Endodermal cell (in vitro differentiated cells): ENCODE measurements around the gene CRABP2. TPM values are rescaled to one million over a fixed set of nuclear protein-coding genes. Genes with fewer than 3 reads are reported as not detected.

ENCODE experiments used
- DNase-seq: peaks from one replicate; pipeline ENCODE4 v3.0.0-alpha.2; 2017
- H3K27ac ChIP-seq: 2 replicates; pipeline ENCODE4 v1.5.1; 2013; ENCODE audit warnings: mild to moderate bottlenecking, low read depth, low read length, moderate library complexity
- H3K27me3 ChIP-seq: 2 replicates; pipeline ENCODE4 v1.6.1; 2013; ENCODE audit warnings: mild to moderate bottlenecking, low read length, moderate library complexity; ENCODE audit not compliant: insufficient read depth, control insufficient read depth, poor library complexity, severe bottlenecking
- H3K36me3 ChIP-seq: 2 replicates; pipeline ENCODE4 v1.7.0; 2013; ENCODE audit warnings: mild to moderate bottlenecking, low read length, moderate library complexity; ENCODE audit not compliant: control insufficient read depth, insufficient read depth
- H3K4me1 ChIP-seq: one replicate; pipeline ENCODE4 v1.7.0; 2013; ENCODE audit warnings: low read length; ENCODE audit not compliant: control insufficient read depth, insufficient read depth
- H3K4me3 ChIP-seq: 2 replicates; pipeline ENCODE4 v1.5.1; 2013; ENCODE audit warnings: mild to moderate bottlenecking, low read length, moderate library complexity
- H3K9ac ChIP-seq: 2 replicates; pipeline ENCODE4 v1.6.1; 2013; ENCODE audit warnings: mild to moderate bottlenecking, low read length, moderate library complexity; ENCODE audit not compliant: poor library complexity, severe bottlenecking; ENCODE audit errors: extremely low read depth
- H3K9me3 ChIP-seq: 2 replicates; pipeline ENCODE4 v1.6.1; 2013; ENCODE audit warnings: mild to moderate bottlenecking, low read length, moderate library complexity; ENCODE audit not compliant: control insufficient read depth
- H3K27ac Mint-ChIP-seq: 2 replicates; pipeline ENCODE4 v1.8.0; 2020; ENCODE audit warnings: mixed read lengths
- H3K27me3 Mint-ChIP-seq: 2 replicates; pipeline ENCODE4 v1.8.0; 2021; ENCODE audit warnings: mild to moderate bottlenecking, mixed read lengths; ENCODE audit not compliant: insufficient read depth
- H3K36me3 Mint-ChIP-seq: 2 replicates; pipeline ENCODE4 v1.8.0; 2020; ENCODE audit warnings: low read depth, mixed read lengths
- H3K4me1 Mint-ChIP-seq: 2 replicates; pipeline ENCODE4 v1.8.0; 2020; ENCODE audit warnings: mixed read lengths
- H3K4me3 Mint-ChIP-seq: 2 replicates; pipeline ENCODE4 v1.8.0; 2020; ENCODE audit warnings: mild to moderate bottlenecking, moderate library complexity, mixed read lengths
- H3K9me3 Mint-ChIP-seq: 2 replicates; pipeline ENCODE4 v1.8.0; 2020; ENCODE audit warnings: mild to moderate bottlenecking, mixed read lengths
- WGBS, 2 experiments: methylation state at CpG; one replicate each; pipeline versions ENCODE4 v1.1.5 to v1.1.7; 2013; ENCODE audit warnings: missing lambda C conversion rate in 2 of 2, mixed read lengths in 1 of 2; ENCODE audit not compliant: insufficient coverage in 1 of 2, insufficient read length in 1 of 2; 5-methylcytosine and 5-hydroxymethylcytosine counted together
- total RNA-seq, 2 donors: library from RNA; stranded (reverse); fragmentation: NEBNext Ultra II Directional in 1 of 2; extraction: Animal tissue kit (Norgen Biotek cat#: 25700) in 1 of 2; gene quantifications; 2 replicates in 1 of 2; 3 replicates in 1 of 2; pipeline ENCODE4 v1.2.1, GENCODE V29; 2021
- TF ChIP-seq, protein P1 (sequence below): fragments of 200-600 bp; sonication (generic); conservative IDR thresholded peaks from 2 replicates; pipeline ENCODE4 v1.5.0; 2021; ENCODE audit warnings: antibody characterized with exemption, mild to moderate bottlenecking

The CRABP2 gene
- total RNA-seq, 2 donors from 2014 or later, result 243 to 780 TPM

GRCh38 chr1:156741481-156741983 is 36.1 kb upstream of the CRABP2 start:
- no peak for DNase-seq
- Histone ChIP-seq H3K9me3 (no peaks in the 10 kb centered on the region), H3K27ac (peak overlapping the region; percentile 21), H3K36me3 (peaks cover 73% of the 10 kb centered on the region), H3K27me3 (no peaks in the 10 kb centered on the region), H3K4me3 (peak overlapping the region; percentile 57), H3K4me1 (peaks cover 14% of the 10 kb centered on the region), H3K9ac (peak overlapping the region; percentile 17)
- no peaks in the 10 kb centered on the region for H3K27me3 Mint-ChIP-seq
- peaks cover 38% of the 10 kb centered on the region for H3K4me1 Mint-ChIP-seq
- 50 to 53% methylated on average over 6 to 8 of the region's 8 CpGs for WGBS, 2 experiments
- peak overlapping the region; percentile 96 for H3K4me3 Mint-ChIP-seq
- TF ChIP-seq, protein P1, sequence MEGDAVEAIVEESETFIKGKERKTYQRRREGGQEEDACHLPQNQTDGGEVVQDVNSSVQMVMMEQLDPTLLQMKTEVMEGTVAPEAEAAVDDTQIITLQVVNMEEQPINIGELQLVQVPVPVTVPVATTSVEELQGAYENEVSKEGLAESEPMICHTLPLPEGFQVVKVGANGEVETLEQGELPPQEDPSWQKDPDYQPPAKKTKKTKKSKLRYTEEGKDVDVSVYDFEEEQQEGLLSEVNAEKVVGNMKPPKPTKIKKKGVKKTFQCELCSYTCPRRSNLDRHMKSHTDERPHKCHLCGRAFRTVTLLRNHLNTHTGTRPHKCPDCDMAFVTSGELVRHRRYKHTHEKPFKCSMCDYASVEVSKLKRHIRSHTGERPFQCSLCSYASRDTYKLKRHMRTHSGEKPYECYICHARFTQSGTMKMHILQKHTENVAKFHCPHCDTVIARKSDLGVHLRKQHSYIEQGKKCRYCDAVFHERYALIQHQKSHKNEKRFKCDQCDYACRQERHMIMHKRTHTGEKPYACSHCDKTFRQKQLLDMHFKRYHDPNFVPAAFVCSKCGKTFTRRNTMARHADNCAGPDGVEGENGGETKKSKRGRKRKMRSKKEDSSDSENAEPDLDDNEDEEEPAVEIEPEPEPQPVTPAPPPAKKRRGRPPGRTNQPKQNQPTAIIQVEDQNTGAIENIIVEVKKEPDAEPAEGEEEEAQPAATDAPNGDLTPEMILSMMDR, result no peak
- peak overlapping the region; percentile 94 for H3K27ac Mint-ChIP-seq
- H3K36me3 Mint-ChIP-seq, result peaks cover 50% of the 10 kb centered on the region
- no peaks in the 10 kb centered on the region for H3K9me3 Mint-ChIP-seq

DNA sequence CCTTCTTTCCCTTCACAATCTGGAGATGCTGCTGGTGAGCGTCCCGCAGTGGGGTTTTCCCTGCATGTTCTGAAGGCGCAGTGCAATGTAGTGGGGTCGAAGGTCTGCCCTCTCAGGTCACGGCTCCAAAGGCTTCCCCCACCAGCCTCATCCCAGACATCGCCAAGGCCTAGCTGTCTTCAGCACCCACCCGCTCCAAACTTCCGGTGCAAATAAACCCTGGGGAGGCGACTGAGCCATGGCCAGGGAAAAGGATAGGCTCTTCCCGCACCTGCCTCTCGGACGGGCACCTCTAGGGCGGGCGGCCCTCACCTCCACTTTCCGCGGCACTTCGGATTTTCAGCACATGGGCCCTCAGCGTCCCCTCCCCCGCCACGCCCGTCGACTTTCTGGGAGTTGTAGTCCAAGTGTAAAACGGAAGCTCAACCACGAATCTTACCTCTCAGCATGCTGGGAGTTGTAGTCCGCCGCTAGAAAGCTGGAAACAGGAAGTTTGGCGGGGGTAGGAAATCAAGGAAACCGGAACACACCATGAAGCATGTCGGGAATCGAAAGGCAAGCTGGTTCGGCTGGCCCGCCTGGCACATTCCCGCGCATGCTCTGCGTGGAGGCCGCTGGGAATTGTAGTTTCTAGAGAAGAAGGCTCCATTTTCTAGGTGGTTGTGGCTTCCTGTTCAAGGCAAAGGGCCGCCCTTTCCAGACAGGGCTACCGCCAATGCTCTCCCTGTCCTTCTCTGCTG is 35.5 kb upstream of the CRABP2 start, which contains the start of gene MRPL24:
MRPL24 (minus strand) TSS at position 348 of the 740 bp plus-strand sequence. CDS start 2,384 bp downstream, outside the sequence.
- Mint-ChIP-seq H3K9me3 (no peaks in the 10 kb centered on the region), H3K27ac (peak within 1 kb of the TSS; percentile 97), H3K27me3 (no peaks in the 10 kb centered on the region), H3K36me3 (peaks cover 51% of the 10 kb centered on the region), H3K4me1 (peaks cover 32% of the 10 kb centered on the region), H3K4me3 (peak within 1 kb of the TSS; percentile 96)
- TF ChIP-seq, protein P1, result no peak
- Histone ChIP-seq H3K27me3 (no peaks in the 10 kb centered on the region), H3K4me1 (peaks cover 9% of the 10 kb centered on the region), H3K36me3 (peaks cover 73% of the 10 kb centered on the region), H3K27ac (peak within 1 kb of the TSS; percentile 21), H3K4me3 (peak within 1 kb of the TSS; percentile 92), H3K9me3 (no peaks in the 10 kb centered on the region), H3K9ac (peak within 1 kb of the TSS; percentile 74)
- peak; percentile 99 for DNase-seq
- WGBS, 2 experiments, result 0 to 1% methylated on average over 27 to 38 of the region's 38 CpGs

GRCh38 chr1:156740237-156740740 is 34.9 kb upstream of the CRABP2 start:
- Mint-ChIP-seq H3K27ac (peak overlapping the region; percentile 97), H3K4me1 (peaks cover 26% of the 10 kb centered on the region), H3K4me3 (peak overlapping the region; percentile 96), H3K27me3 (no peaks in the 10 kb centered on the region), H3K36me3 (peaks cover 50% of the 10 kb centered on the region), H3K9me3 (no peaks in the 10 kb centered on the region)
- TF ChIP-seq, protein P1, result no peak
- no peak for DNase-seq
- Histone ChIP-seq H3K9me3 (no peaks in the 10 kb centered on the region), H3K27me3 (no peaks in the 10 kb centered on the region), H3K4me1 (peaks cover 4% of the 10 kb centered on the region), H3K9ac (peak overlapping the region; percentile 74), H3K27ac (no peak overlapping the region), H3K4me3 (peak overlapping the region; percentile 92), H3K36me3 (peaks cover 71% of the 10 kb centered on the region)
- 19 to 39% methylated on average over 5 to 7 of the region's 7 CpGs for WGBS, 2 experiments
